ENCODE results near the gene TXNRD1. TPM values are rescaled to one million over a fixed set of nuclear protein-coding genes. Genes with fewer than 3 reads are reported as not detected.
"Not testable (repeated sequence)": the region's sequence is repeated elsewhere in the genome, so short reads cannot be mapped to it uniquely, and the experiment has no call there.

The TXNRD1 gene
- total RNA-seq, 2 experiments from 2014 or later = 82.7 to 82.8 TPM

DNA sequence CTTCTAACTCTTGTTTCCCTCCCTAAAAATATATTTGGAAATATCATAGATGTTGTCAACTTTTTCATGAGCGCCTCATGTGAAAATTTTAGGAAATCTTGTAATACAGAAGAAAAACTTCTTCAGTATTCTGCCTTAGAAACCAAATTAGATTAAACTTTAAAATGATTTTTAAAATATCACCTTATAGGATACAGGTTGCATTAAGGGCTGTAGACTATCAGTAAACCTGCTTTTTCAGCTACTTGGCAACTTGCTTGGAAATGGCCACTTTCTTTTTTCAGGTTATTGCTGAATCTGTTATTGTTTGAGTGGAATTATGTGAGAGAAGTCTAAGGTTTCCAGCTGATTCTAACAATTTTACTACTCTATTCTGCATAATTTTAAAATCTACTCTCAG, 97.1 kb downstream of the TXNRD1 start:
- Mint-ChIP-seq H3K27me3 (no peaks in the 10 kb centered on the region), H3K4me1 (ENCODE audit: low read depth) (peaks cover 4% of the 10 kb centered on the region), H3K9me3 (no peaks in the 10 kb centered on the region), H3K4me3 (no peak overlapping the region), H3K36me3 (peaks cover 44% of the 10 kb centered on the region), H3K27ac (no peak overlapping the region)
- intact Hi-C loops (cut with micrococcal nuclease) = no loop called here
- POLR2A ChIA-PET = no interaction called here
- CTCF ChIA-PET = interaction anchor here (1.3 kb wide), 2 partner anchors 46 to 61 kb away, joined by 3 to 5 read pairs; no protein-coding TSS in a partner anchor
- DNase-seq = no peak

DNA sequence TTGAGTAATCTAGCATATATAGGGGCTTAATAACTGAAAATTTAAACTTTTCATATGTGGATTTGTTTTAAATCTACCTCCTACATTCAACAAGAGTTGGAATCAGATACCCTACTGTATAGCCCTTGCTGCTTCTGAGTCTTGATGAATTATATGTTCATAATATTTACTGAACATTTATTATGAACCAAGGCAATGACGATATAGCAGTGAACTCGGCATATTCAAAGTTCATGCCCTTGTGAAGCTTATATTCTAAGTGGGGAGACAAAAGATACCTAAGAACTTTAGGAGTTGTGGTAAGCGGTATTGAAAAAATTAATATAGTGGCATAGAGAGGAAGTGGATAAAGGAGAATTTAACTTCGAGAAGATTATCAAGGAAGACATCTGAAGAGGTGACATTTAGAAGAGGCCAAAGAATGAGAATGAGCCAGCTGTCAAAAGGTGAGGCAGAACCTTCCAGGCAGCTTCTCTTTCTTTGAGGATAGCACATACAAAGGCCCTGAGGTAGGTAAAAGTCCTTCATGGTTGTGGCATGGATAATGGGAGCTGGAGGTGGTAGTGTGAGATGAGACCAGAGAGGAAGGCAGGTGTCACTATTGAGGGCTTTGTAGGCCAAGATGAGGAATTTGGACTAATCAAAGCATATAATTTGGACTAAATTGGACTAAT, 98.1 kb downstream of the TXNRD1 start:
- intact Hi-C loops (cut with micrococcal nuclease) = no loop called here
- DNase-seq = no peak
- Mint-ChIP-seq H3K27me3 (no peaks in the 10 kb centered on the region), H3K9me3 (no peaks in the 10 kb centered on the region), H3K36me3 (peaks cover 48% of the 10 kb centered on the region), H3K4me3 (no peak overlapping the region), H3K27ac (no peak overlapping the region), H3K4me1 (ENCODE audit: low read depth) (peaks cover 1% of the 10 kb centered on the region)
- ChIA-PET CTCF (interaction anchor here (0.6 to 1.3 kb wide), 2 partner anchors 60 to 472 kb away, joined by 3 read pairs; no protein-coding TSS in a partner anchor), POLR2A (no interaction called here)

DNA sequence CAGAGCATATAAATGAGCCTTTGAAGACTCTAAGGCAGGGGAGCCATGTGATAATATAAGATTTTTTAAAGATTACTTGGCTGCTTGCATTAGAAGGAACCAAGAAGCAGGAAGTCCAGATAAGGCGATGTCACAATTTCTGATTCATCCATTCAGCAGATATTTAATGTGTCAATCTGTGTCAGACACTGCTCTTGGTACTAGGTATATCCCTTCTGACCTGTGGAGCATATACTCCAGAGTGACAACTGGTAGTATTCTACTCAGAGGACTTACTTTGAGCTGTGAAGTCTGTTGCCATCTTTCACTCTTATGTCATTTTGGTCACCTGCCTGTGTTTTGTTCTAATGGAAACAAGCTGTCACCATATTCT, 98.6 kb downstream of the TXNRD1 start:
- peaks cover 48% of the 10 kb centered on the region for H3K36me3 Mint-ChIP-seq
- intact Hi-C loops (cut with micrococcal nuclease) = no loop called here
- no peak overlapping the region for H3K4me3 Mint-ChIP-seq
- H3K27ac Mint-ChIP-seq = no peak overlapping the region
- no peaks in the 10 kb centered on the region for H3K9me3 Mint-ChIP-seq
- ChIA-PET POLR2A (no interaction called here), CTCF (interaction anchor here (0.6 kb wide), 1 partner anchor 472 kb away, joined by 3 read pairs; no protein-coding TSS in a partner anchor)
- no peaks in the 10 kb centered on the region for H3K27me3 Mint-ChIP-seq
- DNase-seq = no peak
- H3K4me1 Mint-ChIP-seq (ENCODE audit: low read depth) = peaks cover under 1% of the 10 kb centered on the region

DNA sequence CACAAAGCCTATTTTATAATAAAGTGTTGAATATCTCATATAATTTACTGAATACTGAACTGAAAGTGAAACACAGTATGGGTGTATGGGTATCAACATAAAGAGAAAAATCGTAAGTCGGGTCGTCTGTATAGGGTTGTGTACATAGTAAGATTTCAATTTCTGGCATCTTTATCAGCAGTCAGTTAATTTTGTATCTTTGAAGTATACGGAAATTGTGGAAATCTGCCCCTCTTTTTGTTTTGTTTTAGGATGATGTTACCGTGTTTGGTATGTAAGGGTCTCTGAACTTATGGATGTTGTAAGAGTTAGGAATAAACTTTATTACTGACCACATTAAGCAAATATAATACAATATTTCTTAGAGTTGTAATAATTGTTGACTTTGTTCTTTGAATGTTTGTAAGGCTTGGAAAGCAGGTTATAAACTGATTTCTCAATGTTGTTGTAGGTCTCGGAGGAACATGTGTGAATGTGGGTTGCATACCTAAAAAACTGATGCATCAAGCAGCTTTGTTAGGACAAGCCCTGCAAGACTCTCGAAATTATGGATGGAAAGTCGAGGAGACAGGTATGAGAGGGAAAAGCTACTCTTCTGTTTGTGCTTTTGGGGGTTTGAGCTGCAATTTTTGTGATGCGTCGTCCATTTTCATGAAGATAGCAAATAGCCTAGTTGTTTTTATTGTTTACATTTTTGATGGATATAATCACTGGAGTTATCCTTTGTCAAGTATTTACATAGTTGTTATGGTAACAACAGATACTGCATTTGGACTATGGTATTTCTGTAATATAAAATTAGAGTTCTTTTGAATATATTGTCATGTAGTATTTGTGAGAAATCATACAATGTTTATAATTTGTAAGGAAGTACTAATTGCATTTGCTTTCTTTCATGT, 100.0 kb downstream of the TXNRD1 start:
- Mint-ChIP-seq H3K4me1 (ENCODE audit: low read depth) (no peaks in the 10 kb centered on the region), H3K36me3 (peaks cover 46% of the 10 kb centered on the region), H3K4me3 (no peak overlapping the region), H3K27me3 (no peaks in the 10 kb centered on the region), H3K27ac (no peak overlapping the region), H3K9me3 (no peaks in the 10 kb centered on the region)
- CTCF ChIA-PET = interaction anchor here (0.9 kb wide), 1 partner anchor 23 kb away, joined by 3 read pairs; no protein-coding TSS in a partner anchor
- intact Hi-C loops (cut with micrococcal nuclease) = no loop called here
- POLR2A ChIA-PET = no interaction called here
- no peak for DNase-seq

DNA sequence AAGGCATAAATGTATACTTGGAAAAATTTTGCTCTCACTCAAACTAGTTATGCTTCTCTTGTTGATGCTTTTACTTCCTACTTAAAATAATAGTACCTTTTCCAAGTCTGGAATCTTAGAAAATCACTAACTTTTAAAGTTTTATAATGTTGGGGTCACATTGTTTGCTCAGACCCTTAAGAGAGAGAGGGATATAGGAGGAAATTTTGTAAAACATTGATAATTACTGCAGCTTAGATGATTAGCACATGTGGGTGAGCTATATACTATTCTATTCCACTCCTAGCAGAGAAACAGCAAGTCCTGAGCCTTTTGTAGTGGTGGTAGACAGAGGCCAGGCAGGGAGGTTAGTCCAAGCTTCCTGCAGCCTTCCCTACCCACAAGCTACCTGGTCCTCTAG, 101.4 kb downstream of the TXNRD1 start:
- no peaks in the 10 kb centered on the region for H3K9me3 Mint-ChIP-seq
- no peak for DNase-seq
- H3K4me3 Mint-ChIP-seq = no peak overlapping the region
- H3K27me3 Mint-ChIP-seq = no peaks in the 10 kb centered on the region
- ChIA-PET POLR2A (no interaction called here), CTCF (no interaction called here)
- no peak overlapping the region for H3K27ac Mint-ChIP-seq
- H3K4me1 Mint-ChIP-seq (ENCODE audit: low read depth) = no peaks in the 10 kb centered on the region
- intact Hi-C loops (cut with micrococcal nuclease) = no loop called here
- peaks cover 49% of the 10 kb centered on the region for H3K36me3 Mint-ChIP-seq

DNA sequence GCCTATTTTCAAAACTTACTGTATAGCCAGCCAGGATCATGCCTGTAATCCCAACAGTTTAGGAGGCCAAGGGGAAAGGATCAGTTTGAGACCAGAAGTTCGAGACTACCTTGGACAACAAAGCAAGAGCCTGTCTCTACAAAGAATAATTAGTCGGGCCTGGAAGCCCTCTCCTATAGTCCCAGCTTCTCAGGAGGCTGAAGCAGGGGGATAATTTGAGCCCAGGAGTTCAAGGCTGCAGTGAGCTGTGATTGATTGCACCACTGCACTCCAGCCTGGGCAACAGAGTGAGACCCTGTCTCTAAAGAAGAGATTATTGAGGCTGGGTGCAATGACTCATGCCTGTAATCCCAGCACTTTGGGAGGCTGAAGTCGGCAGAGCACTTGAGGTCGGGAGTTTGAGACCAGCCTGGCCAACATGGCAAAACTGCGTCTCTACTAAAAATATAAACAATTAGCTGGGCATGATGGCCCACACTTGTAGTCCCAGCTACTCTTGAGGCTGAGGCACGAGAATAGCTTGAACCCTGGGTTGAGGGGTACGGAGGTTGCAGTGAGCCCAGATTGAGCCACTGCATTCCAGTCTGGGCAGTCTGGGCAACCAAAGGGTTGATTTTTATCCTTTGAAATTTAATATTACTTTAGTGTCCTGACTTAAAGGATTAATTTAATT, 102.1 kb downstream of the TXNRD1 start:
- ChIA-PET POLR2A (no interaction called here), CTCF (interaction anchor here (1.5 kb wide), 1 partner anchor 14 kb away, joined by 3 read pairs; the partner anchor contains the start of gene EID3)
- no peak for DNase-seq
- Mint-ChIP-seq H3K4me3 (no peak overlapping the region), H3K27me3 (no peaks in the 10 kb centered on the region), H3K27ac (no peak overlapping the region), H3K4me1 (ENCODE audit: low read depth) (no peaks in the 10 kb centered on the region), H3K9me3 (no peaks in the 10 kb centered on the region), H3K36me3 (peaks cover 48% of the 10 kb centered on the region)
- intact Hi-C loops (cut with micrococcal nuclease) = no loop called here

DNA sequence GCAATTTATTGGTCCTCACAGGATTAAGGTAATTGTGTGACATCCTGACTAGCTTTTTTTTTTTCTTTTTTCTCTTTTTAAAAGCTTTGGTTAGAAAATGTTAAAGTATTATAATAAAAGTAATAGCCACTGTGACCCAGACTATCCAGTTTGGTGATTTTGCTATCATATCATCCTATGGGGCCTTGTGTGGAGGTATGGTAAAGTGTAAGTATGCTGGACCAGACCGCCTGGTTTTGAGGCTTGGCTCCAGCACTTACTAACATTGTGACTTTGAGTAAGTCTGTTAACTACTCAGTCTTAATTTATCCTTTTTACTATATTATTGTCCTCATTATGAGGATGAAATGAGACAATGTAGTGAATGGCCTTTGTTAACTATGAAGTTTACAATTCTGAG, 103.4 kb downstream of the TXNRD1 start:
- no peak overlapping the region for H3K27ac Mint-ChIP-seq
- no peaks in the 10 kb centered on the region for H3K9me3 Mint-ChIP-seq
- H3K4me3 Mint-ChIP-seq = no peak overlapping the region
- no peaks in the 10 kb centered on the region for H3K4me1 Mint-ChIP-seq (ENCODE audit: low read depth)
- no peaks in the 10 kb centered on the region for H3K27me3 Mint-ChIP-seq
- ChIA-PET CTCF (interaction anchor here (1.5 kb wide), 1 partner anchor 15 kb away, joined by 3 read pairs; the partner anchor contains the start of gene EID3), POLR2A (no interaction called here)
- intact Hi-C loops (cut with micrococcal nuclease) = no loop called here
- DNase-seq = no peak
- H3K36me3 Mint-ChIP-seq = peaks cover 44% of the 10 kb centered on the region

DNA sequence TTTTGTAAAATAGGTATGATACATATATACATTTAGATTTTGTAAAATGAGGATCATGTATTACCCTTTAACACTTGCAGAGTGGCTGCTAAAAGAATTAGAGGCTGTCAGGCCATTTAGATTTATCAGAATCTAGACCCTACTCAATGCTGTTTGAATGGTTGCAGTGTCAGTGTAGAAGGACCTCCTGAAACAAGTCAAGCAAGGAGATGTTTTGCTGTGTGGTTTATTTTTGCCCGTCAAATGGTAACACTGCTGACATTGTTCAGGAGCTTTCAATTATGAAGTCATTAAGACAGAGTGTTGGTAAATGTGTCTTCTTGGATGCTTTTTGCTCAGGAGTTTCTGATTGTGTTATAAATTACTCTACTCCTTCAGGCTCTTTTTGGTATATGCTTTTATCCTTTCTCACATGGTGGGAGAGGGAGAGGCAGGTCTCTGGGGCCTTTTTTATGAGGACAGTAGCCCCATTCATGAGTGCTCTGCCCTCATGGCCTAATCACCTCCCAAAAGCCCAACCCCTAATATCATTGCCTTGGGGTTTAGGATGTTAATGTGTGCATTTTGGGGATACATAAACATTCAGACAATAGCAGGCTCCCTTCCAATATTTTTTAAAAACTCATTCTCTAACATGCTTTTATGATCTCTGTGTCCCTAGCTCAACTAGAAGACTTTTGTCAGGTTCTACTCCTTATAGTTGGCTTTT, 104.5 kb downstream of the TXNRD1 start:
- H3K4me1 Mint-ChIP-seq (ENCODE audit: low read depth) = no peaks in the 10 kb centered on the region
- ChIA-PET CTCF (interaction anchor here (0.7 to 1.3 kb wide), 2 partner anchors 103 to 120 kb away, joined by 3 to 5 read pairs; no protein-coding TSS in a partner anchor), POLR2A (no interaction called here)
- H3K9me3 Mint-ChIP-seq = no peaks in the 10 kb centered on the region
- H3K4me3 Mint-ChIP-seq = no peak overlapping the region
- no peaks in the 10 kb centered on the region for H3K27me3 Mint-ChIP-seq
- DNase-seq = no peak
- H3K27ac Mint-ChIP-seq = peak overlapping the region; percentile 28
- intact Hi-C loops (cut with micrococcal nuclease) = no loop called here
- peaks cover 46% of the 10 kb centered on the region for H3K36me3 Mint-ChIP-seq

DNA sequence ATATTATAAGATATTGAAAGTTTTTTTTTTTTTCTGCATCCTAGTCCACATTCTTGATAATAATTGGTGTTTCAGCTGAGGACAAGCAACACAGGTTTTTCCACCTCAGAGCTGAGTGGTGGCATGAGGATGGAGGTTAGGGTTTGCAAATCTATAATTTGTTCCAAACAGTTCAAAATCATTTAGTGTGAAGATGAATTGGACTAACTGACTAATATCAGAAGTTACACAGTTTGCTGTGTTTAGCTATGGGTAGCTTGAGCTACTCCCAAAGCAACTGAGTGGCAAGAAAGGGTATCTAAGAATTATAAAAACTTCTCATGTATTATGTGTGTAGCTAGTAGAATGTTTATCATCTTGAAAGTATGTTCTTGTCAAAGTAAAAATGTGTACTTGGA, 105.0 kb downstream of the TXNRD1 start:
- H3K4me1 Mint-ChIP-seq (ENCODE audit: low read depth) = no peaks in the 10 kb centered on the region
- ChIA-PET CTCF (interaction anchor here (0.6 to 1.3 kb wide), 3 partner anchors 60 to 121 kb away, joined by 3 to 5 read pairs (median 3); no protein-coding TSS in a partner anchor), POLR2A (no interaction called here)
- H3K27ac Mint-ChIP-seq = no peak overlapping the region
- intact Hi-C loops (cut with micrococcal nuclease) = no loop called here
- no peak overlapping the region for H3K4me3 Mint-ChIP-seq
- no peak for DNase-seq
- no peaks in the 10 kb centered on the region for H3K27me3 Mint-ChIP-seq
- no peaks in the 10 kb centered on the region for H3K9me3 Mint-ChIP-seq
- H3K36me3 Mint-ChIP-seq = peaks cover 45% of the 10 kb centered on the region

DNA sequence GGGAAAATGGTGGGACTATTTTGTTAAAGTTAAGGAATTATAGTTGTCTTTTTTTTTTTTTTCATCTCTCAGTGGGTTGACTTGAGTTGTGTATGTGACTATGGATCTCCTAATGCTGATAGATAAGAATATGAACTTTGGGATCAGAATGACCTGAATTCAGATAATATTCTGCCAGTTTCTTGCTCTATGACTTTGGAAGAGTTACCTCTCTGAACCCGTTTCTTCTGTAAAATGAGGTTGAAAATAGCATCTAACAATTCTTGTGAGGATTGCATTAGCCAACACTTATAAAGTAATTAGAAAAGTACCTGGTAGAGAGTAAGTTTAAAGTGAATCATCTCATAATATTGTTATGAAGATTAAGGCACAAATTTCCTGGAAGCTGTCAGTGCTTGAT, 106.4 kb downstream of the TXNRD1 start:
- Mint-ChIP-seq H3K36me3 (peaks cover 47% of the 10 kb centered on the region), H3K9me3 (no peaks in the 10 kb centered on the region), H3K4me1 (ENCODE audit: low read depth) (no peaks in the 10 kb centered on the region), H3K4me3 (no peak overlapping the region), H3K27ac (no peak overlapping the region), H3K27me3 (no peaks in the 10 kb centered on the region)
- intact Hi-C loops (cut with micrococcal nuclease) = no loop called here
- DNase-seq = no peak
- ChIA-PET POLR2A (no interaction called here), CTCF (no interaction called here)

DNA sequence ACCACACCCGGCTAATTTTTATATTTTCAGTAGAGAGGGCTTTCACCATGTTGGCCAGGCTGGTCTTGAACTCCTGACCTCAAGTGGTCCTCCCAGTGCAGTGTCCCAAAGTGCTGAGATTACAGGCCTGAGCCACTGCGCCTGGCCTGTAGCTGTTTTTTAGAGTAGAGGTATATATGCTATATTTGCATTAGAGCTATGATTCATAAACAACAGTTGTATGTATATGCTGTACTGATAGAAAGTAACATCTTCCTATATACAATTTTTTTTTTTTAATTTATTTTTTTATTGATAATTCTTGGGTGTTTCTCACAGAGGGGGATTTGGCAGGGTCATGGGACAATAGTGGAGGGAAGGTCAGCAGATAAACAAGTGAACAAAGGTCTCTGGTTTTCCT, 107.0 kb downstream of the TXNRD1 start:
- POLR2A ChIA-PET; H3K4me1 Mint-ChIP-seq (ENCODE audit: low read depth): not testable (repeated sequence)

DNA sequence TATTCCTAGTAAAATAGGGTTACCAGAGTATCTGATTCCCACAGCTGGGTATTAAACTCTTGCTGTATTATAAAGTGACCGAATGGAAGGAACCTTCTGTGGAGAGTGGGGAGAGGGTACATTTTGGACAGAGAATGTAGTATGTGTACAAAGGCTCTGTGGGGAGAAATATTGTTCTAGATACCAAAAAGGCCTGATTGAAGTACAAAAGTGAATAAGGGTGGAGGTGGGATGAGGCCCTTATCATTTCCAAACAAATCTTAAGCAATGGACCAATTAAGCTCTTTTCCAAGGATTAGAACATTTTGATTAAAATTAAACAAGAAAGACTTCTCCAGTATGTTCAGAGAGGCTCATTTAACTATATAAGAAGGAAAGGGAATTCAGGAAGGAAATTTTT, 108.3 kb downstream of the TXNRD1 start:
- no peak overlapping the region for H3K27ac Mint-ChIP-seq
- ChIA-PET CTCF (no interaction called here), POLR2A (no interaction called here)
- H3K36me3 Mint-ChIP-seq = peaks cover 48% of the 10 kb centered on the region
- no peaks in the 10 kb centered on the region for H3K4me1 Mint-ChIP-seq (ENCODE audit: low read depth)
- no peak for DNase-seq
- no peak overlapping the region for H3K4me3 Mint-ChIP-seq
- H3K27me3 Mint-ChIP-seq = no peaks in the 10 kb centered on the region
- intact Hi-C loops (cut with micrococcal nuclease) = no loop called here
- no peaks in the 10 kb centered on the region for H3K9me3 Mint-ChIP-seq

More for the DNA sequence above, 107.0 kb downstream of the TXNRD1 start:
- DNase-seq; H3K4me3 Mint-ChIP-seq; intact Hi-C loops (cut with micrococcal nuclease); H3K27me3 Mint-ChIP-seq; H3K9me3 Mint-ChIP-seq; H3K27ac Mint-ChIP-seq; CTCF ChIA-PET: not testable (repeated sequence)
- H3K36me3 Mint-ChIP-seq = peaks cover 50% of the 10 kb centered on the region

All from activated CD4-positive, alpha-beta memory T cell treated with anti-CD3 and anti-CD28 coated beads for 36 hours (primary cell).